Epidermal melanocyte (primary cell): Measurements from ENCODE around the gene WDR18.
"Not testable (repeated sequence)": the region's sequence is repeated elsewhere in the genome, so short reads cannot be mapped to it uniquely, and the experiment has no call there.

ENCODE experiments used
- DNase-seq: peaks from one replicate; pipeline ENCODE4 v3.0.0; 2011; ENCODE audit warnings: low spot score; ENCODE audit not compliant: insufficient read length

WDR18 gene

GRCh38 chr19:948842-949496 lies 35.2 kb upstream of the WDR18 start:
- DNase-seq: no peak

GRCh38 chr19:950352-951066 lies 33.6 kb upstream of the WDR18 start:
- DNase-seq: no peak

GRCh38 chr19:952049-952679 lies 32.0 kb upstream of the WDR18 start:
- no peak for DNase-seq

GRCh38 chr19:952680-953444 lies 31.3 kb upstream of the WDR18 start:
- DNase-seq: no peak

GRCh38 chr19:953445-954271 lies 30.5 kb upstream of the WDR18 start:
- no peak for DNase-seq

- no peak for DNase-seq
Observed at GRCh38 chr19:954272-954671, 29.9 kb upstream of the WDR18 start.

GRCh38 chr19:954672-955494 lies 29.3 kb upstream of the WDR18 start:
- DNase-seq: no peak

GRCh38 chr19:955803-956765 lies 28.1 kb upstream of the WDR18 start:
- no peak for DNase-seq

GRCh38 chr19:956766-957440 lies 27.2 kb upstream of the WDR18 start:
- peak; percentile 59 for DNase-seq

GRCh38 chr19:957578-957977 lies 26.6 kb upstream of the WDR18 start:
- not testable (repeated sequence) for DNase-seq

GRCh38 chr19:958967-959855 lies 24.9 kb upstream of the WDR18 start:
- no peak for DNase-seq

GRCh38 chr19:960020-960419 lies 24.1 kb upstream of the WDR18 start:
- no peak for DNase-seq

GRCh38 chr19:960601-960938 lies 23.6 kb upstream of the WDR18 start:
- DNase-seq: no peak

- DNase-seq: no peak
Observed at GRCh38 chr19:961866-962620, 22.1 kb upstream of the WDR18 start.

GRCh38 chr19:962683-963400 lies 21.3 kb upstream of the WDR18 start:
- DNase-seq: no peak

GRCh38 chr19:963486-963951 lies 20.6 kb upstream of the WDR18 start:
- DNase-seq: no peak
